Kidney glomerular epithelial cell (primary cell): ENCODE results near the gene RBPMS2.

ENCODE experiments used
- DNase-seq: peaks from one replicate; lab custom pipeline; 2025; lab: John Stamatoyannopoulos, UW

RBPMS2 gene

GRCh38 chr15:64691896-64692565, 83.4 kb downstream of the RBPMS2 start:
- no peak for DNase-seq

DNA sequence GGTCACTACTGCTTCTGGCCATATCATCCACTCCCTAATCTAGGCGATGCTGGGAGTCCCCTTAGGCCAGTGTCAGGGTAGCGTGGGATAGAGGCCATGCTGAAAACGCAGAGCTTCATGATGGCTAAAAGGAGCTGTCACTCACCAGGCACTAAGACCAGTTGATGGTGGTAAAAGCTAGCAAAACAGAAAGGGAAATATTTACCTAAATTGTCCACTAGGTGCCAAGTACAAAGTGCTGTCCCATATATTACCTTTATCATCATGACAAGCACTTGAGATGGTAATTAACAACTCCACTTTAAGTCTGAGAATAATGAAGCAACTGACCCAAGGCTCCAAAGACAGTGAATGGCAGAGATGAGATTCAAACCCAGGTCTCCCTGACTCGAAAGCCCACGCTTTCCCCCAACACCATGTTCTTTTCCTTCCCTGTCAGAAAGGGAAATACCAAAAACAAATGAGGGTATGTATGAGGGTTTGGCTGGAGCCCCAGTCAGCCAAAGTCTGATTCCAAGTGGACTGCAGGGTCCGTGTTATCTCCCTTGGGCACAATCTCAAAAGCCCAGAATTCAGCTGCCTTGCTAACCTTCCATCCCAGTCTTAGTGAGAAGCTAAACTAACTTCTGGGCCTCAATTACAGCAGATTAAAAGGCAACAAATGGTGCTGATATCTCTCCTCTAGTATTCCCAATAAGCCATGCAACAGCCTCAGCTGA, 84.7 kb downstream of the RBPMS2 start:
- no peak for DNase-seq

- DNase-seq = no peak
These were observed 85.4 kb downstream of the RBPMS2 start for GRCh38 chr15:64690008-64690407.
